ENCODE results near the gene COG5. TPM values are rescaled to one million over a fixed set of nuclear protein-coding genes. Genes with fewer than 3 reads are reported as not detected.

COG5 gene
- total and polyA plus RNA-seq, 9 of the 15 experiments (the other 6 are each of a cell fraction or from before 2014, with no cell fraction given): 15.3 to 75.1 (median 56.4) TPM

- FAIRE-seq (no peak), ATAC-seq (no peak), DNase-seq (ENCODE audit: extremely low read depth in 1 of 4, low spot score in 3 of 4) (no peak)
- H3K9me3 ChIP-seq (replicated peaks; ENCODE audit: control insufficient read depth, insufficient read depth, low read depth, low read length): no peaks in the 10 kb centered on the region
- no peaks in the 10 kb centered on the region for H3K4me1 ChIP-seq (replicated peaks in 1 of 2; ENCODE audit: control insufficient read depth in 2 of 2, insufficient read depth in 2 of 2, low read length in 2 of 2)
- BruUV-seq (replicated peaks): no TSS peak
- no peak overlapping the region for H3K9ac ChIP-seq (ENCODE audit: insufficient read depth in 1 of 2, low read depth in 2 of 2, low read length in 2 of 2)
- intact Hi-C loops (cut with micrococcal nuclease): no loop called here
- no peaks in the 10 kb centered on the region for H3K27me3 ChIP-seq (ENCODE audit: control insufficient read depth in 2 of 2, insufficient read depth in 2 of 2, low read length in 2 of 2)
- no peak overlapping the region for H2AFZ ChIP-seq (ENCODE audit: low read depth, low read length)
- no peak overlapping the region for H3K4me3 ChIP-seq
- no peaks in the 10 kb centered on the region for H3K9me1 ChIP-seq (ENCODE audit: control insufficient read depth, insufficient read depth, low read length)
- no peaks in the 10 kb centered on the region for H3K79me2 ChIP-seq (ENCODE audit: control insufficient read depth, insufficient read depth, low read length)
- WGBS (ENCODE audit: insufficient coverage, low coverage, missing lambda C conversion rate): 62% methylated on average over 2 of the region's 2 CpGs
- no peak overlapping the region for H3K4me2 ChIP-seq (ENCODE audit: insufficient read depth, low read length)
- CTCF ChIA-PET (ENCODE audit: low intra/inter-chr PET ratio): interaction anchor here (0.9 kb wide), 1 partner anchor 395 kb away, joined by 3 read pairs; no protein-coding TSS in a partner anchor
- POLR2A ChIA-PET: interaction anchor here (1.2 to 2.8 kb wide), 3 partner anchors 10 to 19 kb away, joined by 3 to 8 read pairs (median 5); partner anchors contain the start of gene HBP1
- H3K36me3 ChIP-seq (ENCODE audit: control insufficient read depth, insufficient read depth, low read length): peaks cover 73% of the 10 kb centered on the region
- in situ Hi-C loops (cut with MboI): loop anchor here (5.0 kb wide), 1 partner anchor 685 kb away; no protein-coding TSS in a partner anchor
- H4K20me1 ChIP-seq (replicated peaks; ENCODE audit: control insufficient read depth, insufficient read depth, low read length): no peaks in the 10 kb centered on the region
- no peak overlapping the region for H3K27ac ChIP-seq (ENCODE audit: extremely low read depth, low read depth, low read length)
- TF ChIP-seq PBX2 (CRISPR knock-in tag; IDR thresholded peaks at IDR 0.05; ENCODE audit: low read depth): no peak
- no peak for TF ChIP-seq PBX2 (tag; conservative IDR thresholded peaks at IDR 0.05; ENCODE audit: low read depth)
- TF ChIP-seq SUPT5H (IDR thresholded peaks at IDR 0.05): 0 out of 2 replicates have a peak, but pooled peaks have one; percentile 15
- TF ChIP-seq AFF4 (CRISPR knock-in tag; IDR thresholded peaks at IDR 0.05): no peak
- TF ChIP-seq PRDM10 (IDR thresholded peaks at IDR 0.05; ENCODE audit: partially characterized antibody): no peak
- TF ChIP-seq POLR2A (conservative IDR thresholded peaks at IDR 0.05): 0 out of 2 replicates have a peak, but pooled peaks have one; percentile 23
- no peak for TF ChIP-seq HNRNPLL (IDR thresholded peaks at IDR 0.05; ENCODE audit: low read depth, low read length, poor library complexity, severe bottlenecking)
Observed at GRCh38 chr7:107187774-107188173, 375.9 kb downstream of the COG5 start.
